Endothelial cell of umbilical vein (primary cell): ENCODE measurements around the gene NFS1. TPM values are rescaled to one million over a fixed set of nuclear protein-coding genes. Genes with fewer than 3 reads are reported as not detected.
A peak's percentile ranks its signal among the peaks of the same experiment; 100 is the strongest.

Experiments used
- BruUV-seq: library from RNA; stranded (reverse); fragments of 400-500 nt; replicated peaks from 2 replicates; lab custom pipeline; 2021; lab: Mats Ljungman, UMichigan
- CTCF ChIA-PET: fragments of 300-600, 350-600 bp; sonication (Branson Sonifier 250); formaldehyde crosslinking; loops from one replicate; lab custom pipeline; 2021; ENCODE audit warnings: antibody characterized with exemption, inconsistent platforms; lab: Charles Lee
- POLR2A ChIA-PET: fragments of 300-600, 350-600 bp; sonication (Branson Sonifier 250); formaldehyde crosslinking; loops from one replicate; lab custom pipeline; 2021; ENCODE audit warnings: antibody characterized with exemption, inconsistent platforms; lab: Charles Lee
- DNase-seq: peaks from one replicate; pipeline ENCODE4 v3.0.0-alpha.2; 2011; ENCODE audit warnings: low read depth, low spot score
- FAIRE-seq: peaks from 2 replicates; lab custom pipeline; 2011; peaks lifted over from hg19 to GRCh38; lab: Jason Lieb, UNC
- H2AFZ ChIP-seq: 2 replicates; pipeline ENCODE4 v1.6.0; 2012; ENCODE audit warnings: low read depth, low read length, control low read depth, inconsistent platforms
- H3K27ac ChIP-seq: 2 replicates; pipeline ENCODE4 v1.5.1; 2011; ENCODE audit warnings: low read depth, mild to moderate bottlenecking, control low read depth, low read length, moderate library complexity; ENCODE audit not compliant: insufficient read depth
- H3K27me3 ChIP-seq, 2 experiments: 2 replicates each; pipeline versions ENCODE4 v1.6.0 to v1.6.1; 2011; ENCODE audit warnings: low read length in 2 of 2, mixed read lengths in 1 of 2; ENCODE audit not compliant: control insufficient read depth in 2 of 2, insufficient read depth in 2 of 2
- H3K36me3 ChIP-seq, 2 experiments: 2 replicates in 1 of 2; 3 replicates in 1 of 2; pipeline ENCODE4 v1.5.1; 2011; ENCODE audit warnings: low read length in 2 of 2, mild to moderate bottlenecking in 1 of 2, moderate library complexity in 1 of 2; ENCODE audit not compliant: control insufficient read depth in 2 of 2, insufficient read depth in 2 of 2; ENCODE audit errors: extremely low read depth in 1 of 2
- H3K4me1 ChIP-seq: 3 replicates; pipeline ENCODE4 v1.5.1; 2011; ENCODE audit warnings: mild to moderate bottlenecking, low read length; ENCODE audit not compliant: control insufficient read depth, insufficient read depth; ENCODE audit errors: extremely low read depth
- H3K4me2 ChIP-seq: 2 replicates; pipeline ENCODE4 v1.6.1; 2011; ENCODE audit warnings: low read length, control low read depth, mixed read lengths; ENCODE audit not compliant: insufficient read depth
- H3K4me3 ChIP-seq, 3 experiments: fragments of 200-600 bp in 1 of 3; sonication (generic), shearing (Covaris generic) in 1 of 3; replicated peaks in 1 of 3; 2 replicates each; pipeline ENCODE4 v1.5.1; 2011 to 2016; ENCODE audit warnings: control low read depth in 3 of 3, low read length in 3 of 3, mild to moderate bottlenecking in 2 of 3, inconsistent platforms in 1 of 3, low read depth in 1 of 3, moderate library complexity in 1 of 3; ENCODE audit not compliant: insufficient read depth in 1 of 3
- H3K79me2 ChIP-seq: 2 replicates; pipeline ENCODE4 v1.6.0; 2012; ENCODE audit warnings: low read length, inconsistent platforms; ENCODE audit not compliant: control insufficient read depth, insufficient read depth
- H3K9ac ChIP-seq: replicated peaks from 2 replicates; pipeline ENCODE3; 2011; ENCODE audit warnings: low read length, control low read depth; ENCODE audit not compliant: insufficient read depth; ENCODE audit errors: extremely low read depth
- H3K9me1 ChIP-seq: replicated peaks from 3 replicates; pipeline ENCODE4 v1.6.0; 2011; ENCODE audit warnings: mild to moderate bottlenecking, low read length; ENCODE audit not compliant: control insufficient read depth, insufficient read depth; ENCODE audit errors: extremely low read depth
- H3K9me3 ChIP-seq: replicated peaks from 2 replicates; pipeline ENCODE4 v1.5.1; 2012; ENCODE audit warnings: low read length, inconsistent platforms; ENCODE audit not compliant: control insufficient read depth, insufficient read depth
- H4K20me1 ChIP-seq: replicated peaks from 2 replicates; pipeline ENCODE3; 2011; ENCODE audit warnings: mild to moderate bottlenecking, low read length; ENCODE audit not compliant: control insufficient read depth, insufficient read depth; ENCODE audit errors: extremely low read depth
- CTCF ChIP-seq, 2 donors: IDR thresholded peaks; 1 replicate in 1 of 2; 2 replicates in 1 of 2; pipeline ENCODE4 v1.5.1; 2011; ENCODE audit warnings: low read length in 2 of 2, mild to moderate bottlenecking in 2 of 2, moderate library complexity in 2 of 2, control low read depth in 1 of 2, inconsistent platforms in 1 of 2, low read depth in 1 of 2; ENCODE audit not compliant: insufficient read depth in 1 of 2; ENCODE audit errors: extremely low read depth in 1 of 2
- EZH2 ChIP-seq: IDR thresholded peaks from 2 replicates; pipeline ENCODE4 v1.6.1; 2012; ENCODE audit warnings: borderline replicate concordance, low read depth, mild to moderate bottlenecking, moderate library complexity, low read length, inconsistent platforms; ENCODE audit not compliant: severe bottlenecking
- FOS ChIP-seq: IDR thresholded peaks from 2 replicates; pipeline ENCODE4 v1.6.1; 2011; ENCODE audit warnings: mild to moderate bottlenecking, low read length, moderate library complexity, borderline replicate concordance; ENCODE audit not compliant: insufficient read depth
- GATA2 ChIP-seq: IDR thresholded peaks from 2 replicates; pipeline ENCODE4 v1.7.0; 2011; ENCODE audit warnings: low read depth, mild to moderate bottlenecking, moderate library complexity, mixed read lengths, low read length; ENCODE audit not compliant: insufficient read length, insufficient read depth
- JUN ChIP-seq: IDR thresholded peaks from 2 replicates; pipeline ENCODE4 v1.6.1; 2011; ENCODE audit warnings: borderline replicate concordance, low read depth; ENCODE audit not compliant: insufficient read length, insufficient read depth
- MYC ChIP-seq: IDR thresholded peaks from one replicate; pipeline ENCODE4 v1.6.1; 2011; ENCODE audit warnings: mild to moderate bottlenecking, low read depth, low read length
- POLR2A ChIP-seq: IDR thresholded peaks from 2 replicates; pipeline ENCODE4 v1.6.1; 2012; ENCODE audit warnings: low read depth, mild to moderate bottlenecking, control low read depth, low read length
- POLR2AphosphoS5 ChIP-seq: IDR thresholded peaks from 2 replicates; pipeline ENCODE4 v1.6.1; 2012; ENCODE audit warnings: low read depth, mild to moderate bottlenecking, control low read depth, low read length, moderate library complexity; ENCODE audit not compliant: insufficient read depth
- dilution Hi-C: fragments of 300-500 bp; cut with MboI; formaldehyde crosslinking; loops from one replicate; pipeline ENCODE4 v1.15.0; 2019; ENCODE audit warnings: low sequenced_read_pairs; ENCODE audit not compliant: extremely low pct_ligation_motif_present
- intact Hi-C: fragments of 100-400 bp; cut with micrococcal nuclease; formaldehyde crosslinking; loops from one replicate; pipeline ENCODE4 v1.10.0; 2022
- polyA plus RNA-seq, 4 experiments: library from polyadenylated mRNA; depleted of rRNA in 3 of 4; stranded (reverse) in 3 of 4; unstranded in 1 of 4; fragments of >200 nt; gene quantifications; 2 replicates each; pipeline versions ENCODE4 v1.2.1 to v1.2.3, GENCODE V29; 2011 to 2012; ENCODE audit warnings: missing spikeins in 1 of 4
- total RNA-seq: library from RNA; stranded (reverse); gene quantifications from 2 replicates; pipeline ENCODE4 v1.2.3, GENCODE V29; 2021
- TF ChIP-seq, protein P1 (sequence below): IDR thresholded peaks from 2 replicates; pipeline ENCODE4 v1.6.1; 2011; ENCODE audit not compliant: insufficient read depth, insufficient read length

Gene NFS1
- total and polyA plus RNA-seq, 2 donors (not counting 3 experiments of a cell fraction or from before 2014, with no cell fraction given): 25.1 to 28.4 TPM

DNA sequence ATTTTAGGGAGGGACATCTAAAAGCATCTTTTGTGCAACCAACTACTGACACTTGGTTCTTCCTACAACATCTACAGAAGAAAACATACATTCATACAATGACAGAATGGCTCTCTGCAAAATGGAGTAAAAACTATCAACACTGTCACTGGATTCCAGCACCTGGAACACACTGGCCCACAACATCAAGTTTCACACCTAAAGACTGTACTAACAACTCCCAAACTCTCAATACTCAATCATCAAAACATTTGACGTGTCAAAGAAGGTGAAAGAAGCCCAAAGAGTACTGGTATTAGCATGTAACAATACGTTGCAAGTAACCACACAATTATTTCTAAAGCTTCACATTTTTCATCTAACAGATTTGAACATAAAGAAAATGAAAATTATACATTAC is 36.6 kb downstream of the NFS1 start:
- Histone ChIP-seq H3K27me3 (no peaks in the 10 kb centered on the region), H3K4me1 (peaks cover 19% of the 10 kb centered on the region), H3K36me3 (peaks cover 0 to under 1% of the 10 kb centered on the region in 2 experiments), H3K9ac (peak overlapping the region; percentile 59), H3K27ac (no peak overlapping the region), H3K4me2 (peak overlapping the region; percentile 77), H3K9me1 (no peaks in the 10 kb centered on the region), H4K20me1 (peaks cover 15% of the 10 kb centered on the region), H3K4me3 (peak overlapping the region in 2 of 3 experiments; percentile 12 to 81), H2AFZ (no peak overlapping the region), H3K79me2 (peaks cover 69% of the 10 kb centered on the region), H3K9me3 (no peaks in the 10 kb centered on the region)
- POLR2A ChIA-PET: no interaction called here
- intact Hi-C loops (loop anchor here (5.0 kb wide), 1 partner anchor 80 kb away; the partner anchor contains the start of gene RBM39), dilution Hi-C loops (no loop called here)
- CTCF ChIA-PET: interaction anchor here (2.1 kb wide), 1 partner anchor 44 kb away, joined by 8 read pairs; no protein-coding TSS in a partner anchor
- DNase-seq (peak; percentile 12), FAIRE-seq (no peak)
- TF ChIP-seq POLR2AphosphoS5 (no peak), CTCF (IDR thresholded peaks at IDR 0.05; ENCODE audit: extremely low read depth in 1 of 2, insufficient read depth in 1 of 2, low read depth in 1 of 2, low read length in 2 of 2) (no peak), GATA2 (no peak), EZH2 (no peak), FOS (no peak), MYC (no peak), JUN (no peak), POLR2A (no peak)
- TF ChIP-seq, protein P1, sequence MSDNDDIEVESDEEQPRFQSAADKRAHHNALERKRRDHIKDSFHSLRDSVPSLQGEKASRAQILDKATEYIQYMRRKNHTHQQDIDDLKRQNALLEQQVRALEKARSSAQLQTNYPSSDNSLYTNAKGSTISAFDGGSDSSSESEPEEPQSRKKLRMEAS: no peak
- BruUV-seq: no TSS peak
